Fibroblast of lung (primary cell): ENCODE measurements around the gene CCDC50. TPM values are rescaled to one million over a fixed set of nuclear protein-coding genes. Genes with fewer than 3 reads are reported as not detected.

Experiments
- DNase-seq, 2 donors: peaks; one replicate each; pipeline versions ENCODE4 v3.0.0 to v3.0.0-alpha.2; 2010; ENCODE audit warnings: low read depth in 2 of 2
- H2AFZ ChIP-seq: 2 replicates; pipeline ENCODE4 v1.5.1; 2012; ENCODE audit warnings: low read length, control low read depth, inconsistent platforms
- H3K27ac ChIP-seq: 2 replicates; pipeline ENCODE4 v1.5.1; 2011; ENCODE audit warnings: low read length, control low read depth; ENCODE audit not compliant: insufficient read depth
- H3K27me3 ChIP-seq: 2 replicates; pipeline ENCODE4 v1.5.1; 2011; ENCODE audit warnings: mild to moderate bottlenecking, low read length; ENCODE audit not compliant: control insufficient read depth, insufficient read depth
- H3K36me3 ChIP-seq: 2 replicates; pipeline ENCODE4 v1.5.1; 2011; ENCODE audit warnings: low read length; ENCODE audit not compliant: control insufficient read depth, insufficient read depth
- H3K4me1 ChIP-seq: 2 replicates; pipeline ENCODE4 v1.5.1; 2011; ENCODE audit warnings: low read length; ENCODE audit not compliant: control insufficient read depth, insufficient read depth; ENCODE audit errors: extremely low read depth
- H3K4me2 ChIP-seq: 2 replicates; pipeline ENCODE4 v1.5.1; 2011; ENCODE audit warnings: low read length, control low read depth; ENCODE audit not compliant: insufficient read depth; ENCODE audit errors: extremely low read depth
- H3K4me3 ChIP-seq, 4 experiments: fragments of 200-600 bp in 1 of 4; sonication (generic) in 1 of 4; replicated peaks in 1 of 4; 2 replicates each; pipeline ENCODE4 v1.5.1; 2011 to 2016; ENCODE audit warnings: low read length in 4 of 4, low read depth in 3 of 4, mild to moderate bottlenecking in 3 of 4, control low read depth in 2 of 4, inconsistent platforms in 1 of 4, mixed read lengths in 1 of 4; ENCODE audit not compliant: insufficient read depth in 1 of 4; ENCODE audit errors: control extremely low read depth in 1 of 4
- H3K79me2 ChIP-seq: 2 replicates; pipeline ENCODE4 v1.5.1; 2012; ENCODE audit warnings: mild to moderate bottlenecking, low read length, inconsistent platforms; ENCODE audit not compliant: control insufficient read depth, insufficient read depth
- H3K9ac ChIP-seq: 2 replicates; pipeline ENCODE4 v1.5.1; 2011; ENCODE audit warnings: mild to moderate bottlenecking, low read length, control low read depth; ENCODE audit not compliant: insufficient read depth
- H3K9me3 ChIP-seq: 2 replicates; pipeline ENCODE4 v1.5.1; 2012; ENCODE audit warnings: low read depth, low read length; ENCODE audit not compliant: control insufficient read depth, insufficient read depth
- H4K20me1 ChIP-seq: 2 replicates; pipeline ENCODE4 v1.5.1; 2011; ENCODE audit warnings: low read length; ENCODE audit not compliant: control insufficient read depth, insufficient read depth; ENCODE audit errors: extremely low read depth
- CTCF ChIP-seq, 2 donors: IDR thresholded peaks in 1 of 2; conservative IDR thresholded peaks in 1 of 2; 1 replicate in 1 of 2; 2 replicates in 1 of 2; pipeline ENCODE4 v1.5.1; 2011 to 2012; ENCODE audit warnings: low read length in 2 of 2, control low read depth in 1 of 2, inconsistent platforms in 1 of 2, low read depth in 1 of 2, mild to moderate bottlenecking in 1 of 2
- EZH2 ChIP-seq: IDR thresholded peaks from 2 replicates; pipeline ENCODE4 v1.5.1; 2012; ENCODE audit warnings: low read length, control low read depth, mild to moderate bottlenecking; ENCODE audit errors: missing control alignments
- polyA plus RNA-seq, 2 donors: library from polyadenylated mRNA; depleted of rRNA in 1 of 2; stranded (reverse) in 1 of 2; unstranded in 1 of 2; fragments of >200 nt; gene quantifications; 2 replicates each; pipeline ENCODE4 v1.2.1, GENCODE V29; 2011 to 2012; ENCODE audit warnings: missing spikeins in 1 of 2
- total RNA-seq: library from RNA; depleted of rRNA; stranded (reverse); fragments of >200 nt; gene quantifications from 2 replicates; pipeline ENCODE4 v1.2.1, GENCODE V29; 2014

The CCDC50 gene
- total and polyA plus RNA-seq, 2 donors (not counting 1 experiment from before 2014, with no cell fraction given), result 109 to 114 TPM

- Histone ChIP-seq H3K79me2 (no peaks in the 10 kb centered on the region), H2AFZ (no peak overlapping the region), H4K20me1 (no peaks in the 10 kb centered on the region), H3K27ac (no peak overlapping the region), H3K4me2 (no peak overlapping the region), H3K9me3 (no peaks in the 10 kb centered on the region), H3K4me1 (no peaks in the 10 kb centered on the region), H3K27me3 (no peaks in the 10 kb centered on the region), H3K4me3 (no peak overlapping the region), H3K36me3 (no peaks in the 10 kb centered on the region), H3K9ac (no peak overlapping the region)
- DNase-seq, result no peak
- TF ChIP-seq EZH2, result no peak
- TF ChIP-seq CTCF (conservative IDR thresholded peaks at IDR 0.05 in 1 of 2, IDR thresholded peaks at IDR 0.05 in 1 of 2; ENCODE audit: low read depth in 1 of 2, low read length in 2 of 2), result no peak
Observed at GRCh38 chr3:191292243-191293015, 36.8 kb upstream of the CCDC50 start.

- no peak overlapping the region for H3K4me3 ChIP-seq
- no peaks in the 10 kb centered on the region for H4K20me1 ChIP-seq
- H3K79me2 ChIP-seq, result no peaks in the 10 kb centered on the region
- H3K9me3 ChIP-seq, result no peaks in the 10 kb centered on the region
- H3K4me1 ChIP-seq, result no peaks in the 10 kb centered on the region
- H3K27me3 ChIP-seq, result no peaks in the 10 kb centered on the region
- H2AFZ ChIP-seq, result no peak overlapping the region
- no peak overlapping the region for H3K27ac ChIP-seq
- TF ChIP-seq EZH2 (no peak), CTCF (conservative IDR thresholded peaks at IDR 0.05 in 1 of 2, IDR thresholded peaks at IDR 0.05 in 1 of 2; ENCODE audit: low read depth in 1 of 2, low read length in 2 of 2) (no peak)
- H3K36me3 ChIP-seq, result no peaks in the 10 kb centered on the region
- H3K9ac ChIP-seq, result no peak overlapping the region
- no peak for DNase-seq
- no peak overlapping the region for H3K4me2 ChIP-seq
Observed at GRCh38 chr3:191294291-191294690, 34.9 kb upstream of the CCDC50 start.

GRCh38 chr3:191296041-191296541, 33.1 kb upstream of the CCDC50 start:
- Histone ChIP-seq H3K27ac (no peak overlapping the region), H3K4me2 (no peak overlapping the region), H3K36me3 (no peaks in the 10 kb centered on the region), H2AFZ (no peak overlapping the region), H3K4me1 (no peaks in the 10 kb centered on the region), H3K9me3 (no peaks in the 10 kb centered on the region), H3K79me2 (no peaks in the 10 kb centered on the region), H3K27me3 (no peaks in the 10 kb centered on the region), H4K20me1 (no peaks in the 10 kb centered on the region), H3K4me3 (no peak overlapping the region), H3K9ac (no peak overlapping the region)
- DNase-seq, result no peak
- TF ChIP-seq CTCF (conservative IDR thresholded peaks at IDR 0.05 in 1 of 2, IDR thresholded peaks at IDR 0.05 in 1 of 2; ENCODE audit: low read depth in 1 of 2, low read length in 2 of 2), result no peak
- no peak for TF ChIP-seq EZH2
